ENCODE data around the gene LRRN3. TPM values are rescaled to one million over a fixed set of nuclear protein-coding genes. Genes with fewer than 3 reads are reported as not detected.

LRRN3 gene
- 1.3 TPM for polyA plus RNA-seq (2013, experiment 1 of 2; ENCODE audit: insufficient read length)
- polyA plus RNA-seq (2013, experiment 2 of 2; ENCODE audit: insufficient read length): 1.1 TPM

GRCh38 chr7:111090846-111091245 is at the start of gene LRRN3:
LRRN3 (plus strand) TSS chr7:111091127; CDS start chr7:111122773, 31,646 bp downstream.
- DNase-seq: peak; percentile 47

- DNase-seq: peak; percentile 1
Measured at GRCh38 chr7:111041577-111041976, 49.4 kb upstream of the LRRN3 start.

GRCh38 chr7:111042842-111043241 is 48.1 kb upstream of the LRRN3 start:
- DNase-seq: no peak

- no peak for DNase-seq
Measured at GRCh38 chr7:111043561-111043960, 47.4 kb upstream of the LRRN3 start.

- peak; percentile 40 for DNase-seq
Measured at GRCh38 chr7:111045449-111045848, 45.5 kb upstream of the LRRN3 start.

DNA sequence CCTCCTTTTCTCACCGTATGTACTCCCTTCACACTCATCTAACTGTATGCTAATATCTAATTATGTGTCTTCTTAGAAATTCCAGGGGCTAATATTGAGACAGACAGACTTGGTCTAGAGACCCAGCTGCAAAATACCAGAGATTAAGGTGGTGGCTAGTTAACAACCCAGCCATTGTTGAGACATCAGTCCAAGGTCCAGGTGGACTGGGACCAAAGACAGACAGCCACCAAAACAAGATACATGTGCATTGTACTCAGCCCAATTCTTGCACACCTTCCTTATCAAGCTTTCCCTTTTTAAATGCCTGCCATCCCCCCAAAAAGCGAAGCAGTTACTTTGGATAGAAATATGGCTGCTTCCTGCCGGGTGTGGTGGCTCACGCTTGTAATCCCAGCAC is 43.3 kb upstream of the LRRN3 start:
- DNase-seq: no peak

- no peak for DNase-seq
Measured at GRCh38 chr7:111049971-111050680, 40.8 kb upstream of the LRRN3 start.

DNA sequence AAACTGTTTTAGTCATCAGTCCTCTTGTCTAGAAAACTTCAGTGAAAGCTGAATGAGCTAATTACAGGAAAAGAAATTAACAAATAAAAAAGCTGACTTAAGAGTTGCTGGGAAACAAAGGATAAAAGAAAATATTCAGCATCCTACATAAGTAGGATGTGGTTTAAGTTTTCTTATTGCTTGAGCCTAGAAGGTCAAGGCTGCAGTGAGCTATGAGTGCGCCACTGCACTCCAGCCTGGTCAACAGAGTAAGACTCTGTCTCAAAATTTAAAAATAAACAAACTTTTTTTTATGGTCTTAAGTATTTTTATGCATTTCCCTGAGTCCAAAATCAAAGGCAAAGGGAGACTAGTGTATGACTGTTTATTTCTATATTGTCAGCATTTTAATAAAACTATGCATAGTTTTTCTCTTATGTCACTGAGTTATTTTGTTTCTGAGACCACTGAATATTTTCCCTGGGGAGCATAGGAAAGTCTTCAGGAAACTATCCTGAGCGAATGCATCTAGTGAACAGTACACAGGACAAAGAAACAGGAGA is 40.0 kb upstream of the LRRN3 start:
- DNase-seq: no peak

DNA sequence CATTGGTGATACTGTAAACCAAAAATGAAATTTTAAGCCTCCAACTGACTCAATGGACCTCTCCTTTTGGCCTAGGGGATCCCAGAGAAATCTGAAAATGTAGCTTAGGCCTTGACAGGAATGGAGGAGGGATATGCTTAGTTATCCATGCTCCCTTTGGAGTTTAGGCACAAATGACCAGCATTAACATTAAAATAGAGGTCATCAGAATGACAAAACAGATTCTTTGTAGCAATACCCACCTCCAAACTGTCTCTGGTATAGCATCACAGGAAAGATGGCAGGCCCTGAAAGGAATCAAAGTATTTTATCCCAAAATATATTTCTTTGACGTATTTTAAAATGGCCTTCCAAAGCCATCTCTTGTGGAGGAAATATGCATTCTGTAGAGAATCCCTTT is 39.1 kb upstream of the LRRN3 start:
- no peak for DNase-seq

- DNase-seq: no peak
Measured at GRCh38 chr7:111053035-111053434, 37.9 kb upstream of the LRRN3 start.

DNA sequence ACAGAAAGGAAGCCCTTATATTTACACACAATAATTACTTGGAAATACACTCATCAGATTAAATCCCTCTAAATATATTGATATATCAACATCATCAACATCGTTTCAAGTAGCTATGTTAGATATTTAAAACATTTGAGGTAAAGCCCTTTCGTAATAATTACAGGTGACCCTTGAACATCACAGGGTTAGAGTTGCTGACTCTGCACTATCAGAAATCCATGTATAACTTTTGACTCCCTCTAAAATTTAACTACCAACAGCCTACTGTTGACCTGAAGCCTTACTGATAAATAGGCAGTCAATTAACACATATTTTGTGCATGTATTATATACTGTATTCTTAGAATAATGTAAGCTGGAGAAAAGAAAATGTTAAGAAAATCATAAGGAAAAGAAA is 34.6 kb upstream of the LRRN3 start:
- no peak for DNase-seq

DNA sequence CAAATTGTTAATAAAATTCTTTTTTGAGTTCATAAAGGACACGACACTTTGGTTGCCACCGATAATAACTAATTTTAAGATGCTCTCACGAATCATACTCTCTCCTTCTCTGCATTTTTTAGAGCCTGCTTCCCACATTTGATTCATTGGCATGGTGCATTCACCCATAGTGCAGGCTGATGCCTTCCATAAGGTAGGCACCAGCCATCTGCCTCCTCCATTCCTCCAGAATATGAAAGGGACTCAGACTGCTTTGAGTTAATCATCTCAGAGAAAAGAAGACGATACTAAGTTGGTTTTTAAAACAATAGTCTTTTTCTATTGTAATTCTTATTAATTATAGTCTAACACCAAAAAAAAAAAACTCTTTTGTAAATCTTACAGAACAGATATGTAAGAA is 33.9 kb upstream of the LRRN3 start:
- DNase-seq: no peak

- DNase-seq: no peak
Measured at GRCh38 chr7:111059833-111060232, 31.1 kb upstream of the LRRN3 start.

DNA sequence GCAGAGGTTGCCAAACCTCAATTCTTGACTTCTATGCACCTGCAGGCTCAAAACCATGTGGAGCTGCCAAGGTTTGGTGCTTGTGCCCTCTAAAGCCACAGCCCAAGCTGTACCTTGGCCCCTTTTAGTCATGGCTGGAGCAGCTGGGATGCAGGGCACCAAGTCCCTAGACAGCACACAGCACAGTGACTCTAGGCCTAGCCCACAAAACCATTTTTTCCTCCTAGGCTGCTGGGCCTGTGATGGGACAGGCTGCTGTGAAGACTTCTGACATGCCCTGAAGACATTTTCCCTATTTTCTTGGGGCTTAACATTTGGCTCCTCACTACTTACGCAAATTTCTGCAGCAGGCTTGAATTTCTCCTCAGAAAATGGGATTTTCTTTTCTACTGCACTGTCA is 27.8 kb upstream of the LRRN3 start:
- DNase-seq: no peak

GRCh38 chr7:111067251-111067650 is 23.7 kb upstream of the LRRN3 start:
- no peak for DNase-seq

DNA sequence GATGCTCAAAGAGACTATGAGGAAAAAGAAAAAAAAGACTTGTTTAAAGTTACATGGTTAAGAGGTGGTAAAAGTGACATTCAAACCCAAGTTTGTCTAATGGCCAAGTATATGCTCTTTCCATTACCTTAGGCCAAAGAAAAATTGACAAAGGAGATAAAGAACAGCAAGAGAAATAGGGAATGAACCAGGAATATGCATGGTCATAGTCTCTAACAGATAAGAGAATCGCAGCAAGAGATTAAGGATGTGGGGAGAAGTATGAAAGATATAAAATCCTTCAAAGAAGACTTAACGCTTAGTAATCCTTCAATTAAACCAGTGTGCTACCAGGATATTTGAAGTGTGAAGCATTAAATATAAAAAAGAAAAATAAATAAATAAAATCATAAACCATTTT is 23.2 kb upstream of the LRRN3 start:
- no peak for DNase-seq

DNA sequence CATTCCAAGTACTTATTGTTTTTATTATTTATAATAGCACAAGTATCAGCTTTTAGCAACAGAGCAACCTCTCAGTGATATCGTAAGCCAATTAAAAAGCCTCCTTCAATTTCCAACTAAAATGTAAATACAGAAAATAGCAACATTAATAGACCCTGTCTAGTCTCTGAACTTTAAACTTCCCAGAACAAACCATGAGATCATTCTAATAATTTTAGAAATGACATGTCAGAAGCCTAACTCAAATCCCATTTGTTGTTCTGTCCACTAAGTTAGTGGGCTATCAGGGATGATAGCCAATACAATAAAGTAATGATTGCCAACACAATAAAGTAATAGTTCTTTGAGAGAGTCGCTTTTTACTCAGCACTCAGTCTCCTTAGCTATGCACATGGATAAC is 22.3 kb upstream of the LRRN3 start:
- DNase-seq: no peak

GRCh38 chr7:111071556-111071955 is 19.4 kb upstream of the LRRN3 start:
- DNase-seq: no peak

GRCh38 chr7:111072658-111073057 is 18.3 kb upstream of the LRRN3 start:
- DNase-seq: peak; percentile 20

DNA sequence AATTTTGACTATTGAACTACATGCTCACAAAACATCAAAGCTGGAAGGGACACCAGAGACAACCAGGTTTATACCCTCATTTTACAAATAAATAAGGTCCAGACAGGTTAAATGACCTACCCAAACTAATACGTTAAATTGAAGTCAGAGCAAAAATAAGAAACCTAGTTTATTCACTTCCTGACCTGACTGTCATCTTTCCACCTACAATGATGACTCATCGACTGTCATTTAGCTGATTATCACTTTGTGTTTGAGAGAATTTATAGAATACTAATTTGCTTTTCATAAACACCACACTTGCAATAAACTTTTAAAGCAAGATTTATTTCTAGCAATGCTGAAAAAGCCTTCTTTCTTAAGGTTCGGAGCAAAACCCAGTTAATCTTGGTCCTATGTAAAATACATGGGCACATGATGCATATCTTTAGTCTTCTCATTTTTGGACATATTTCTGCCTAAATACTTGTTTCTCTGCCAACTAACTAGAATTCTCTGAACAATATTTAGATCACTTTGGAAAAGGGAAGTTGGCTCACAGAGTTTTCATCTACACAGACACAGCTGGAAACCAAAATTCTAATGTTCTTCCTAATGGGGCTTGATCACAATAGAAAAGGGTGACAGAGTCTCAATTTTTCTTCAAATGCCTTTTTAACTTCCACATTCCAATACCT is 16.7 kb upstream of the LRRN3 start:
- DNase-seq: peak; percentile 19

GRCh38 chr7:111074748-111075146 is 16.2 kb upstream of the LRRN3 start:
- no peak for DNase-seq

GRCh38 chr7:111075498-111075897 is 15.4 kb upstream of the LRRN3 start:
- DNase-seq: no peak

DNA sequence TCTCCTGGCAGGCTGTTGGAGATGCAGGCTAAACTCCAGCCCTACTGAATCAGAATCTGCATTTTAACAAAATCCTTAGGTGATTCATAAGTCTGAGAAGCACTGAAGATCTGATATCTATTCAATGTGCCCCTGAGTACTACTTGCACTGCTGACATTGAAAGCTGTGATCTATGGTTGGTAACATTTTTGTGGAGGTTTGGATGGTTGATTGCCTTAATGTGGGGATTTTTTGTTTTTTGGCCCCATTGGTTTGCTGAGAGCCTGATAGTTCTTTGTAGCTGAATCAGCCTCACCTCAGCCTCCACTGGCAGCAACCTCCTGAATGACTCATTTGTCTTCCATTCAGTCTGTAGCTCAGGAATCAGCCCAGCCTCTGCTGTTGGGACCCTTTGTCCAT is 14.7 kb upstream of the LRRN3 start:
- peak; percentile 91 for DNase-seq

DNA sequence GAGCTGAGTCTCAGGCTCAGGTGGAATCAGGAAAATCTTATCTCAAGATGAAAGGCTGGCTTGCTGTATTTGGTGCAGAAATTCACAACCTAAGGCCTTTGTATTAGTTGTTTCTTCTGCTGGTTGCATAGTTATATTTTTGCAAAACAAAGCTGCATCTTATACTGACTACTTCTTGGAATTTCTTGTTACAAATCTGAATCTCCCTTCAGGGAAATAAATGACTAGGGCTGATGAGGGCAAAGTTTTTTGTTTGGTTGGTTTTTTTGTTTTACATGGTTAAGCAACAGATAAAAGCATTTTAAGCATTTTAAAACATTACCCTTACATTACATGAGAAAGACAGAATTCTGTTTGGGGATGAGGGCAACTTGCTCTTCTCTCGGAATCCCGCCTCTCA is 13.9 kb upstream of the LRRN3 start:
- DNase-seq: no peak
